Measurements from ENCODE around the gene ANO9. TPM values are rescaled to one million over a fixed set of nuclear protein-coding genes. Genes with fewer than 3 reads are reported as not detected.
"Not testable (repeated sequence)": the region's sequence is repeated elsewhere in the genome, so short reads cannot be mapped to it uniquely, and the experiment has no call there.

The ANO9 gene
- total RNA-seq, 1 donor from 2014 or later: 0.99 TPM

DNA sequence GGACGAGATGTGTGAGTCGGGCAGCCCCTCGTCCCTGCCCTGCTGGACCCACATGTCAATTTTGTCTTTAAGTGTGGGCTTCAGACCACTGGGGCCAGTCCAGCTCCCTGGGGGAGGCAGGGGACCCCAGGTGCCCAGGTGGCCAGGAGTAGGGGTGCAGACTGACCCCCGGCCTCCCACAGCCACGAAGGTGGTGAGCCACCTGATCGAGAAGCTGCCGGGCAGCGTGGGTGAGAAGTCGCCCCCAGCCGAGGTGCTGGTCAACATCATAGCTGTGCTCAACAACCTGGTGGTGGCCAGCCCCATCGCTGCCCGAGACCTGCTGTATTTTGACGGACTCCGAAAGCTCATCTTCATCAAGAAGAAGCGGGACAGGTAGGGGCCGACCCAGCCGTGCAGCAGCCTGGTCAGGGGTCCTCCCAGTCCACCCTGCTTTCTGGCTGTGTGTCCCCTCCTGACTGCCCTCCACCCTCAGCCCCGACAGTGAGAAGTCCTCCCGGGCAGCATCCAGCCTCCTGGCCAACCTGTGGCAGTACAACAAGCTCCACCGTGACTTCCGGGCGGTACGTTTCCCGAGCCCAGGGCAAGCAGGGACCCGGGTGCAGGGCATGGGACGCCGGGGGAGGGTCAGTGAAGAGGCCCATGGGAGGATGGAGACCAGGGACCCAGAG is 37.9 kb downstream of the ANO9 start:
- DNase-seq (ENCODE audit: low read depth in 2 of 2): no peak

- DNase-seq (ENCODE audit: low read depth in 2 of 2): no peak
Observed at GRCh38 chr11:403021-403760, 38.6 kb downstream of the ANO9 start.

GRCh38 chr11:401196-401595 is 40.6 kb downstream of the ANO9 start:
- not testable (repeated sequence) for DNase-seq (ENCODE audit: low read depth in 2 of 2)

DNA sequence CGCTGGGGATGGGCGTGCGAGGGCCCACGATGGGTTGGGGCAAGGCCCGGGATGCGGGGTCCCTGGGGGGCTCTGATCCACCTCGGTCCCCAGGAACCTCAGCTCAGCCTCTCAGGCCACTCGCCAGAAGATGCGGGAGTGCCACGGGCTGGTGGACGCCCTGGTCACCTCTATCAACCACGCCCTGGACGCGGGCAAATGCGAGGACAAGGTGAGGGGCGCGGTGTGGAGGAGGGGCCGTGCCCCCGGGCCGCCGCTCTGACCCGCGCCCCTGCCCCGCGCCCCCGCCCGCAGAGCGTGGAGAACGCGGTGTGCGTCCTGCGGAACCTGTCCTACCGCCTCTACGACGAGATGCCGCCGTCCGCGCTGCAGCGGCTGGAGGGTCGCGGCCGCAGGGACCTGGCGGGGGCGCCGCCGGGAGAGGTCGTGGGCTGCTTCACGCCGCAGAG is 41.5 kb downstream of the ANO9 start:
- DNase-seq (ENCODE audit: low read depth in 2 of 2): no peak

DNA sequence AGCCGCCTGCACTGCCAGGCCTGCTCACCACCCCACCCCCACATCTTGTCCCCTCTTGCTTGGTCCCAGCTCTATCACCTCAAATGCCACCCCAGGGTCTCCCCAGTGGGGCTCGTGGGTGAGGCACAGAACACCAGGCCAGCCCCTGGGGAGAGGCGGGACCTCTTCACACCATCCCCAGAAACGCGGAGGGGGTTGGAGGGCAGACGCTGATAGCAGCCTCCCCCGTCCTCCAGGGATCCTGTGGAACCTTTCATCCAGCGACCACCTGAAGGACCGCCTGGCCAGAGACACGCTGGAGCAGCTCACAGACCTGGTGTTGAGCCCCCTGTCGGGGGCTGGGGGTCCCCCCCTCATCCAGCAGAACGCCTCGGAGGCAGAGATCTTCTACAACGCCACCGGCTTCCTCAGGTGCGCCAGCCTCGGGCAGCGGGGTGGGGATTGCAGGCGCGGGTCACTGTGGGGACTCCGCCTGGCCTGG is 42.0 kb downstream of the ANO9 start:
- no peak for DNase-seq (ENCODE audit: low read depth in 2 of 2)

- DNase-seq (ENCODE audit: low read depth in 2 of 2): peak in 1 of 2 donors; percentile 36
Observed at GRCh38 chr11:398826-399225, 43.0 kb downstream of the ANO9 start.

DNA sequence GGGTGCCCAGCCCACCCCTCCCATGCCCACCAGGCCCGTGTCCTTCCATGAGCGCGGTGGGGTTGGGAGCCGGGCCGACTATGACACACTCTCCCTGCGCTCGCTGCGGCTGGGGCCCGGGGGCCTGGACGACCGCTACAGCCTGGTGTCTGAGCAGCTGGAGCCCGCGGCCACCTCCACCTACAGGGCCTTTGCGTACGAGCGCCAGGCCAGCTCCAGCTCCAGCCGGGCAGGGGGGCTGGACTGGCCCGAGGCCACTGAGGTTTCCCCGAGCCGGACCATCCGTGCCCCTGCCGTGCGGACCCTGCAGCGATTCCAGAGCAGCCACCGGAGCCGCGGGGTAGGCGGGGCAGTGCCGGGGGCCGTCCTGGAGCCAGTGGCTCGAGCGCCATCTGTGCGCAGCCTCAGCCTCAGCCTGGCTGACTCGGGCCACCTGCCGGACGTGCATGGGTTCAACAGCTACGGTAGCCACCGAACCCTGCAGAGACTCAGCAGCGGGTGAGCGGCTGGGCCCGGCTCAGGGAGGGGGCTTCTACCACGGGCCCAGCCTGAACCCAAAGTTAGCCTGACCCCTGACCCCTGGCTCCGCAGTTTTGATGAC is 44.8 kb downstream of the ANO9 start:
- DNase-seq (ENCODE audit: low read depth in 2 of 2): peak; percentile 61 to 81

DNA sequence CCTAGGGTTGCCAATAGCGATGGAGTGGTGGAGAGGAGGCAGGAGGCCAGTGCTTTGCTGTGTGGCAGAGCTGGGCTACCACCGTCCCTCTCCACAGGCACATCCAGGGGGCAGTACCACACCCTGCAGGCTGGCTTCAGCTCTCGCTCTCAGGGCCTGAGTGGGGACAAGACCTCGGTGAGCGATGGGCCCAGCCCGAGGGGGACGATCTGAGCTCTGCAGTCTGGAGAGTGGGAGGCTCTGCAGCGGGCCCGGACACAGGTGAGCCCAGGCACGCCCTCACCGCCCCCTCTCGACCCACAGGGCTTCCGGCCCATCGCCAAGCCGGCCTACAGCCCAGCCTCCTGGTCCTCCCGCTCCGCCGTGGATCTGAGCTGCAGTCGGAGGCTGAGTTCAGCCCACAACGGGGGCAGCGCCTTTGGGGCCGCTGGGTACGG is 45.3 kb downstream of the ANO9 start:
- peak; percentile 33 to 70 for DNase-seq (ENCODE audit: low read depth in 2 of 2)

- no peak for DNase-seq (ENCODE audit: low read depth in 2 of 2)
Observed at GRCh38 chr11:395866-396265, 45.9 kb downstream of the ANO9 start.

- no peak for DNase-seq (ENCODE audit: low read depth in 2 of 2)
Observed at GRCh38 chr11:394858-395655, 46.8 kb downstream of the ANO9 start.

GRCh38 chr11:394034-394857 is 47.6 kb downstream of the ANO9 start, which contains the start of gene PKP3:
TSS of gene PKP3 (plus strand) at chr11:394209. CDS start at chr11:394293, 84 bp downstream.
- DNase-seq (ENCODE audit: low read depth in 2 of 2): peak; percentile 31 to 62

GRCh38 chr11:393219-394033 is 48.4 kb downstream of the ANO9 start:
- peak in 1 of 2 donors; percentile 66 for DNase-seq (ENCODE audit: low read depth in 2 of 2)

- no peak for DNase-seq (ENCODE audit: low read depth in 2 of 2)
Observed at GRCh38 chr11:392102-392777, 49.6 kb downstream of the ANO9 start.

DNA sequence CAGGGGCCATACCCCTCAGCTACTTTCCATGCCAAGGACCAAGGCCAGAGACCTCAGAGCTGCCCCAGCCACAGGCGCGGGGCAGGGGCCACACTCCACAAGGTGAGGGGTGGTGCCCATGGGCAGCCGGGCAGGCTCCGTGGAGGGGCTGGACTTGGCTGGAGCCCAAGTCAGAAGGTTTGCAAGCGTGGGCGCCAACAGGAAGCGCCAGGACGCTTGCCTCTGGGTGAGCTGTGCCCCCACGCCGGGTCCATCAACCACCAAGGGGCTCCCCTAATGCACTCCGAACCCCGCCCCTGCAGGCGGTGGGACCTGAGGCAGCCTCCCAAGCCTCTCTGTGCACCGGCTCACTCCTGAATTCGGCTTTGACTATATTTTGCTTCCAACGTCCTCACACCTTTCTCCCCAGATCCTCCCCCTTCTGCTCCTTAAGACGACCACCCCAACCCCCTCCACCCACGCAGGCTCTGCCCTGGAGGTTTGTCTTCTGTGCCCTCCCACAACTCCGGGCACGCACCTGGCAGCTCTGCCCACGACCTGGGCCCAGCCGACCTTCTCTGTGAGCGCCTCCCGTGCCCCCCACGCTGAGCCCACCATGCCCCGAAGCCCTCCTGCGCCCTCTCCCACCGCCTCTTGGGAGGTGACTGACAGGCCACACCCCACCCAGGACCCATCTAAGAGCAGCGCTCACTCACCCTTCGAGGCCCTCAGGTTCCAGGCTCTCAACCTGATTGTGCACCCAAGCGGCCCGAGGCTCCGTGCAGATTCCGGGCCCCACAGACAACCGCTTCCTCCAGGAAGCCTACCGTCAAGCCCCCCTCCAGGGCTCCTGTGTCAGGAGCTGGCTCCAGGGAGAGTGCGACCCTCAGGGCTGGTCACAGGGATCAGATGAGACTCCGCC is 50.4 kb downstream of the ANO9 start:
- no peak for DNase-seq (ENCODE audit: low read depth in 2 of 2)

GRCh38 chr11:390175-390574 is 51.6 kb downstream of the ANO9 start:
- no peak for DNase-seq (ENCODE audit: low read depth in 2 of 2)

- DNase-seq (ENCODE audit: low read depth in 2 of 2): not testable (repeated sequence)
Observed at GRCh38 chr11:389369-389768, 52.4 kb downstream of the ANO9 start.

DNA sequence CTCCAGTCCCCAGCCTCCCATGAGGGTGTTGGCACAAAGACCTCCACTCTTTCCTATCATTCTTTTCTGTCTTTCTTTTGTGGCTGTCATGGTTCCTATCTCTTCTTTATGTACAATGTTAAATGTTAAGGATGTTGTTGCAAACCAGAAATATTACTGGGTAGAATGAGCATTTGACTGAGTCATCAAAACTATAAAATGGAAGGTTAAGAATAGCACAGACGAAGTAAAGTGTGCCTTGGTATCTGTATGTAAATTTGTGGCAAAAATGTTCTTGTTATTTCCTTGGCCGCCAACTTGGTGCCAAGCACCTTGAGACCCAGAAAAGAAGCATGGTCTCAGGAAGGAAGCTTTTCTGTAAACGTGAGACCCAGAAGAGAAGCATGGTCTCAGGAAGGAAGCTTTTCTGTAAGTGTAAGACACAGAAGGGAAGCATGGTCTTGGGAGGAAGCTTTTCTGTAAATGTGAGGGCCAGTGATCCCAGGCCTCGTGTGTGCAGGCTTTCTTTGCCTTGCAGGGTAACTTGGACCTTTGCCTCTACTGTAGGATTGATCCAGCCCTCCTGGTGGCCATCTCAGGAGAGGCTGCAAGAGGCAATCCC is 54.5 kb downstream of the ANO9 start:
- no peak for DNase-seq (ENCODE audit: low read depth in 2 of 2)

- no peak for DNase-seq (ENCODE audit: low read depth in 2 of 2)
Observed at GRCh38 chr11:386483-386882, 55.3 kb downstream of the ANO9 start.

Measured in lung microvascular endothelial cell (primary cell).